Endothelial cell of umbilical vein (primary cell): ENCODE results near the gene KIF3A. TPM values are rescaled to one million over a fixed set of nuclear protein-coding genes. Genes with fewer than 3 reads are reported as not detected.

Experiments used
- BruUV-seq: library from RNA; stranded (reverse); fragments of 400-500 nt; replicated peaks from 2 replicates; lab custom pipeline; 2021; lab: Mats Ljungman, UMichigan
- CTCF ChIA-PET: fragments of 300-600, 350-600 bp; sonication (Branson Sonifier 250); formaldehyde crosslinking; loops from one replicate; lab custom pipeline; 2021; ENCODE audit warnings: antibody characterized with exemption, inconsistent platforms; lab: Charles Lee
- POLR2A ChIA-PET: fragments of 300-600, 350-600 bp; sonication (Branson Sonifier 250); formaldehyde crosslinking; loops from one replicate; lab custom pipeline; 2021; ENCODE audit warnings: antibody characterized with exemption, inconsistent platforms; lab: Charles Lee
- DNase-seq: peaks from one replicate; pipeline ENCODE4 v3.0.0-alpha.2; 2011; ENCODE audit warnings: low read depth, low spot score
- FAIRE-seq: peaks from 2 replicates; lab custom pipeline; 2011; peaks lifted over from hg19 to GRCh38; lab: Jason Lieb, UNC
- H2AFZ ChIP-seq: 2 replicates; pipeline ENCODE4 v1.6.0; 2012; ENCODE audit warnings: low read depth, low read length, control low read depth, inconsistent platforms
- H3K27ac ChIP-seq: 2 replicates; pipeline ENCODE4 v1.5.1; 2011; ENCODE audit warnings: low read depth, mild to moderate bottlenecking, control low read depth, low read length, moderate library complexity; ENCODE audit not compliant: insufficient read depth
- H3K27me3 ChIP-seq, 2 experiments: 2 replicates each; pipeline versions ENCODE4 v1.6.0 to v1.6.1; 2011; ENCODE audit warnings: low read length in 2 of 2, mixed read lengths in 1 of 2; ENCODE audit not compliant: control insufficient read depth in 2 of 2, insufficient read depth in 2 of 2
- H3K36me3 ChIP-seq, 2 experiments: 2 replicates in 1 of 2; 3 replicates in 1 of 2; pipeline ENCODE4 v1.5.1; 2011; ENCODE audit warnings: low read length in 2 of 2, mild to moderate bottlenecking in 1 of 2, moderate library complexity in 1 of 2; ENCODE audit not compliant: control insufficient read depth in 2 of 2, insufficient read depth in 2 of 2; ENCODE audit errors: extremely low read depth in 1 of 2
- H3K4me1 ChIP-seq: 3 replicates; pipeline ENCODE4 v1.5.1; 2011; ENCODE audit warnings: mild to moderate bottlenecking, low read length; ENCODE audit not compliant: control insufficient read depth, insufficient read depth; ENCODE audit errors: extremely low read depth
- H3K4me2 ChIP-seq: 2 replicates; pipeline ENCODE4 v1.6.1; 2011; ENCODE audit warnings: low read length, control low read depth, mixed read lengths; ENCODE audit not compliant: insufficient read depth
- H3K4me3 ChIP-seq, 3 experiments: fragments of 200-600 bp in 1 of 3; sonication (generic), shearing (Covaris generic) in 1 of 3; replicated peaks in 1 of 3; 2 replicates each; pipeline ENCODE4 v1.5.1; 2011 to 2016; ENCODE audit warnings: control low read depth in 3 of 3, low read length in 3 of 3, mild to moderate bottlenecking in 2 of 3, inconsistent platforms in 1 of 3, low read depth in 1 of 3, moderate library complexity in 1 of 3; ENCODE audit not compliant: insufficient read depth in 1 of 3
- H3K79me2 ChIP-seq: 2 replicates; pipeline ENCODE4 v1.6.0; 2012; ENCODE audit warnings: low read length, inconsistent platforms; ENCODE audit not compliant: control insufficient read depth, insufficient read depth
- H3K9ac ChIP-seq: replicated peaks from 2 replicates; pipeline ENCODE3; 2011; ENCODE audit warnings: low read length, control low read depth; ENCODE audit not compliant: insufficient read depth; ENCODE audit errors: extremely low read depth
- H3K9me1 ChIP-seq: replicated peaks from 3 replicates; pipeline ENCODE4 v1.6.0; 2011; ENCODE audit warnings: mild to moderate bottlenecking, low read length; ENCODE audit not compliant: control insufficient read depth, insufficient read depth; ENCODE audit errors: extremely low read depth
- H3K9me3 ChIP-seq: replicated peaks from 2 replicates; pipeline ENCODE4 v1.5.1; 2012; ENCODE audit warnings: low read length, inconsistent platforms; ENCODE audit not compliant: control insufficient read depth, insufficient read depth
- H4K20me1 ChIP-seq: replicated peaks from 2 replicates; pipeline ENCODE3; 2011; ENCODE audit warnings: mild to moderate bottlenecking, low read length; ENCODE audit not compliant: control insufficient read depth, insufficient read depth; ENCODE audit errors: extremely low read depth
- EZH2 ChIP-seq: IDR thresholded peaks from 2 replicates; pipeline ENCODE4 v1.6.1; 2012; ENCODE audit warnings: borderline replicate concordance, low read depth, mild to moderate bottlenecking, moderate library complexity, low read length, inconsistent platforms; ENCODE audit not compliant: severe bottlenecking
- FOS ChIP-seq: IDR thresholded peaks from 2 replicates; pipeline ENCODE4 v1.6.1; 2011; ENCODE audit warnings: mild to moderate bottlenecking, low read length, moderate library complexity, borderline replicate concordance; ENCODE audit not compliant: insufficient read depth
- GATA2 ChIP-seq: IDR thresholded peaks from 2 replicates; pipeline ENCODE4 v1.7.0; 2011; ENCODE audit warnings: low read depth, mild to moderate bottlenecking, moderate library complexity, mixed read lengths, low read length; ENCODE audit not compliant: insufficient read length, insufficient read depth
- JUN ChIP-seq: IDR thresholded peaks from 2 replicates; pipeline ENCODE4 v1.6.1; 2011; ENCODE audit warnings: borderline replicate concordance, low read depth; ENCODE audit not compliant: insufficient read length, insufficient read depth
- MAX ChIP-seq: IDR thresholded peaks from 2 replicates; pipeline ENCODE4 v1.6.1; 2011; ENCODE audit not compliant: insufficient read depth, insufficient read length
- MYC ChIP-seq: IDR thresholded peaks from one replicate; pipeline ENCODE4 v1.6.1; 2011; ENCODE audit warnings: mild to moderate bottlenecking, low read depth, low read length
- POLR2A ChIP-seq: IDR thresholded peaks from 2 replicates; pipeline ENCODE4 v1.6.1; 2012; ENCODE audit warnings: low read depth, mild to moderate bottlenecking, control low read depth, low read length
- POLR2AphosphoS5 ChIP-seq: IDR thresholded peaks from 2 replicates; pipeline ENCODE4 v1.6.1; 2012; ENCODE audit warnings: low read depth, mild to moderate bottlenecking, control low read depth, low read length, moderate library complexity; ENCODE audit not compliant: insufficient read depth
- dilution Hi-C: fragments of 300-500 bp; cut with MboI; formaldehyde crosslinking; loops from one replicate; pipeline ENCODE4 v1.15.0; 2019; ENCODE audit warnings: low sequenced_read_pairs; ENCODE audit not compliant: extremely low pct_ligation_motif_present
- intact Hi-C: fragments of 100-400 bp; cut with micrococcal nuclease; formaldehyde crosslinking; loops from one replicate; pipeline ENCODE4 v1.10.0; 2022
- polyA plus RNA-seq, 4 experiments: library from polyadenylated mRNA; depleted of rRNA in 3 of 4; stranded (reverse) in 3 of 4; unstranded in 1 of 4; fragments of >200 nt; gene quantifications; 2 replicates each; pipeline versions ENCODE4 v1.2.1 to v1.2.3, GENCODE V29; 2011 to 2012; ENCODE audit warnings: missing spikeins in 1 of 4
- total RNA-seq: library from RNA; stranded (reverse); gene quantifications from 2 replicates; pipeline ENCODE4 v1.2.3, GENCODE V29; 2021
- TF ChIP-seq, protein P1 (sequence below), 2 donors: IDR thresholded peaks; 1 replicate in 1 of 2; 2 replicates in 1 of 2; pipeline ENCODE4 v1.5.1; 2011; ENCODE audit warnings: low read length in 2 of 2, mild to moderate bottlenecking in 2 of 2, moderate library complexity in 2 of 2, control low read depth in 1 of 2, inconsistent platforms in 1 of 2, low read depth in 1 of 2; ENCODE audit not compliant: insufficient read depth in 1 of 2; ENCODE audit errors: extremely low read depth in 1 of 2

KIF3A gene
- total and polyA plus RNA-seq, 2 donors (not counting 3 experiments of a cell fraction or from before 2014, with no cell fraction given) = 3.3 to 11.2 TPM

DNA sequence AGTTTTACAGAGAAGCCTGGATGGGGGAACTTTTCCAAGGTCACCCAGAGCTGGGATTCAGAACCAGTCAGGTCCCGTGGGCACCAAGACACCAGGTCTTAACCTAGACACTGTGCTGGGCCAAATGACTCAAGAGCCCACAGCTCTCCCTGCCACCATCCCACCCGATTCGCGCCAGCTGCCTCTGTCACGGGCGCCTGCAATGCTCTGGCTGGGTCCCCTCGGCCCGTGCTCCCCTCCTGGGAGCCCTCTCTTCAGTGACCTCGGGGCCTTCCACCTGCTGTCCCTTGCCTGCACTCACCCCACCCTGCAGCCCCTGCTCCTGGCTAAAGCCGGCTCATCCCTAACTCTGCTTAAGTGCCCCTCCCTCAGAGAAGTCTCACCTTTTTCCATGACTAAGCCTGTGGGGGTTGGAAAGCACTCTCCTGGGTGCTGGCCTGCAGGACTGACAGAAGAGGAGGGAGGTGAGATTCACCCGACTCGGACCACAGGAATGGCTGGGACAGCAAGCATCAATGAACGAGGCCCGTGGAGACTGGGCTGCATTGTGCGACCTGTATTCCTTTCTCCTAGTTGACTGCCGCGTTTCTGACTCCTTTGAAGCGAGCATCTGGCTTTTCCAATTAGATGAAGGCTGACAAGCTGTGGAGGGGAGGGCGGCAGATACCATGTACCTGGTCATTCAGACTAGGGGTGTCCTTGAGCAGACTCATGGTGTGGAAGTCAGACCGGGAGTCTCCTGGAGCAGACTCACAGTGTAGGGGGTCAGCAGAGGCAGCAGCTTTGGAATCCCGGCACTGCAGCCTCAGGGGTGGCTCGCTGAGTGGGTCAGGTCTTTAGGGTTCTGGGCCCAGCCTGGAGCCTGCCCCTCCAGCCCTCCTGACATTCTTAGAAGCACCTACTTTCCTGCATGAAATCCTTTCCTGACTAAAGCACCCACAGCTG, 69.3 kb downstream of the KIF3A start:
- no peak overlapping the region for H3K27ac ChIP-seq
- no peak overlapping the region for H3K9ac ChIP-seq
- intact Hi-C loops (no loop called here), dilution Hi-C loops (no loop called here)
- DNase-seq (no peak), FAIRE-seq (no peak)
- BruUV-seq = no TSS peak
- H3K9me3 ChIP-seq = no peaks in the 10 kb centered on the region
- ChIA-PET POLR2A (no interaction called here), CTCF (interaction anchor here (1.4 kb wide), 1 partner anchor 9 kb away, joined by 4 read pairs; no protein-coding TSS in a partner anchor)
- H3K79me2 ChIP-seq = no peaks in the 10 kb centered on the region
- H3K4me1 ChIP-seq = no peaks in the 10 kb centered on the region
- no peaks in the 10 kb centered on the region for H4K20me1 ChIP-seq
- no peak overlapping the region for H3K4me3 ChIP-seq
- H3K4me2 ChIP-seq = no peak overlapping the region
- no peaks in the 10 kb centered on the region for H3K36me3 ChIP-seq
- no peak for TF ChIP-seq JUN
- TF ChIP-seq MYC = no peak
- TF ChIP-seq POLR2A = no peak
- TF ChIP-seq GATA2 = no peak
- TF ChIP-seq MAX = no peak
- TF ChIP-seq EZH2 = no peak
- TF ChIP-seq, protein P1, sequence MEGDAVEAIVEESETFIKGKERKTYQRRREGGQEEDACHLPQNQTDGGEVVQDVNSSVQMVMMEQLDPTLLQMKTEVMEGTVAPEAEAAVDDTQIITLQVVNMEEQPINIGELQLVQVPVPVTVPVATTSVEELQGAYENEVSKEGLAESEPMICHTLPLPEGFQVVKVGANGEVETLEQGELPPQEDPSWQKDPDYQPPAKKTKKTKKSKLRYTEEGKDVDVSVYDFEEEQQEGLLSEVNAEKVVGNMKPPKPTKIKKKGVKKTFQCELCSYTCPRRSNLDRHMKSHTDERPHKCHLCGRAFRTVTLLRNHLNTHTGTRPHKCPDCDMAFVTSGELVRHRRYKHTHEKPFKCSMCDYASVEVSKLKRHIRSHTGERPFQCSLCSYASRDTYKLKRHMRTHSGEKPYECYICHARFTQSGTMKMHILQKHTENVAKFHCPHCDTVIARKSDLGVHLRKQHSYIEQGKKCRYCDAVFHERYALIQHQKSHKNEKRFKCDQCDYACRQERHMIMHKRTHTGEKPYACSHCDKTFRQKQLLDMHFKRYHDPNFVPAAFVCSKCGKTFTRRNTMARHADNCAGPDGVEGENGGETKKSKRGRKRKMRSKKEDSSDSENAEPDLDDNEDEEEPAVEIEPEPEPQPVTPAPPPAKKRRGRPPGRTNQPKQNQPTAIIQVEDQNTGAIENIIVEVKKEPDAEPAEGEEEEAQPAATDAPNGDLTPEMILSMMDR (IDR thresholded peaks at IDR 0.05; ENCODE audit: extremely low read depth in 1 of 2, insufficient read depth in 1 of 2, low read depth in 1 of 2, low read length in 2 of 2) = no peak
- no peak for TF ChIP-seq POLR2AphosphoS5
- no peak for TF ChIP-seq FOS
- H2AFZ ChIP-seq = no peak overlapping the region
- H3K27me3 ChIP-seq = peaks cover 0 to 2% of the 10 kb centered on the region in 2 experiments
- H3K9me1 ChIP-seq = no peaks in the 10 kb centered on the region
